ENCODE measurements around the gene RNH1.

RNH1 gene

DNA sequence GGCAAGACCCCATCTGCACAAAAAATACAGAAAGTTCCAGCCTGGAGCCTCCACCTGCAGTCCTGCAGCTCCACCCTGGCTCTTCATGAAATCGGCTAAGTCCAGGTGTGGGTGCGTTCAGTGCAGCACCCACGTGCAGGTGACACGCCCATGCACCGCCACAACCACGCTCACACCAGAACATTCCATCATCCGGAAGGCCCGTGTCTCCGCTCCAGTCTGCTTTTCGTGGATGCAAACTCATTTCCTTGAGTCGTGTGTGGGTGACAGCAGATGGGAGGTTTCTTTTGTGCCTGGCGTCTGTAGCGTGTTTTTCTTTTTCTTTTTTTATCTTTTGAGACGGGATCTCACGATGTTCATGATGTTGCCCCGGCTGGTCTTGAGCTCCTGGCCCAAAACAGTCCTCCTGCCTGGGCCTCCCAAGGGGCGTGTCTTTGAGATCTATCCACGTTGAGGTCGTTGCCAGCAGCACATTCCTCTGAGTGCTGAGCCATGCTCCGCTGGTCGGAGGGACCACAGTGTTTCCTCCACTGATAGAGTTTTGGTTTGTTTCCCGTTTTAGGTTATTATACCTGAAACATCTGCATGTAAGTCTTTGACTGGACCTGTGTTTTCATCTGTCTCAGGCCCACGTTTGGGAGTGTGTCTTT, 49.8 kb downstream of the RNH1 start:
- no peak overlapping the region for H3K4me3 ChIP-seq (ENCODE audit: control insufficient read depth, low read depth, low read length)
- TF ChIP-seq, protein P1, sequence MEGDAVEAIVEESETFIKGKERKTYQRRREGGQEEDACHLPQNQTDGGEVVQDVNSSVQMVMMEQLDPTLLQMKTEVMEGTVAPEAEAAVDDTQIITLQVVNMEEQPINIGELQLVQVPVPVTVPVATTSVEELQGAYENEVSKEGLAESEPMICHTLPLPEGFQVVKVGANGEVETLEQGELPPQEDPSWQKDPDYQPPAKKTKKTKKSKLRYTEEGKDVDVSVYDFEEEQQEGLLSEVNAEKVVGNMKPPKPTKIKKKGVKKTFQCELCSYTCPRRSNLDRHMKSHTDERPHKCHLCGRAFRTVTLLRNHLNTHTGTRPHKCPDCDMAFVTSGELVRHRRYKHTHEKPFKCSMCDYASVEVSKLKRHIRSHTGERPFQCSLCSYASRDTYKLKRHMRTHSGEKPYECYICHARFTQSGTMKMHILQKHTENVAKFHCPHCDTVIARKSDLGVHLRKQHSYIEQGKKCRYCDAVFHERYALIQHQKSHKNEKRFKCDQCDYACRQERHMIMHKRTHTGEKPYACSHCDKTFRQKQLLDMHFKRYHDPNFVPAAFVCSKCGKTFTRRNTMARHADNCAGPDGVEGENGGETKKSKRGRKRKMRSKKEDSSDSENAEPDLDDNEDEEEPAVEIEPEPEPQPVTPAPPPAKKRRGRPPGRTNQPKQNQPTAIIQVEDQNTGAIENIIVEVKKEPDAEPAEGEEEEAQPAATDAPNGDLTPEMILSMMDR (IDR thresholded peaks at IDR 0.05; ENCODE audit: control insufficient read depth, insufficient read depth, low read depth, low read length, missing control alignments), result no peak
- DNase-seq (ENCODE audit: low read depth), result no peak

DNA sequence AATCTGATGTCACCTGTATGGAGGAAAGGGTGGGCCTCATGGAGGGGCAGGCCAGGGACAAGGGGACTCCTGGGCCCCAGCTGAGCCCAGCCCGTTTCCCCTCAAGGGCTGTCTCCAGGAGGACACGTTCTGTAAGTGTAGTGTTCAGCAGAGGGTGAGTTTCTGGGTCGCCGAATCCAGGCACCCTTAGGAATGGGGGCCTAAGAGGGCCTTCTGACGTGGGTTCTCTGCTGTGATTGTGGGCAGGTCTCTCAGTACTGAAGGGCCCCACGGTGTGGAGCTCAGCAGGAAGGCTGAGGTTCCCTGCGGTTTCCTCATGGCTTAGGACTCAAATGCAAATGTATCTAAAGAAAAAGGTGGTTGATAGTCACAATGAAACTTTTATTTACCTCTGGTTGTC, 50.5 kb downstream of the RNH1 start:
- no peak overlapping the region for H3K4me3 ChIP-seq (ENCODE audit: control insufficient read depth, low read depth, low read length)
- TF ChIP-seq, protein P1 (IDR thresholded peaks at IDR 0.05; ENCODE audit: control insufficient read depth, insufficient read depth, low read depth, low read length, missing control alignments), result no peak
- DNase-seq (ENCODE audit: low read depth), result no peak

DNA sequence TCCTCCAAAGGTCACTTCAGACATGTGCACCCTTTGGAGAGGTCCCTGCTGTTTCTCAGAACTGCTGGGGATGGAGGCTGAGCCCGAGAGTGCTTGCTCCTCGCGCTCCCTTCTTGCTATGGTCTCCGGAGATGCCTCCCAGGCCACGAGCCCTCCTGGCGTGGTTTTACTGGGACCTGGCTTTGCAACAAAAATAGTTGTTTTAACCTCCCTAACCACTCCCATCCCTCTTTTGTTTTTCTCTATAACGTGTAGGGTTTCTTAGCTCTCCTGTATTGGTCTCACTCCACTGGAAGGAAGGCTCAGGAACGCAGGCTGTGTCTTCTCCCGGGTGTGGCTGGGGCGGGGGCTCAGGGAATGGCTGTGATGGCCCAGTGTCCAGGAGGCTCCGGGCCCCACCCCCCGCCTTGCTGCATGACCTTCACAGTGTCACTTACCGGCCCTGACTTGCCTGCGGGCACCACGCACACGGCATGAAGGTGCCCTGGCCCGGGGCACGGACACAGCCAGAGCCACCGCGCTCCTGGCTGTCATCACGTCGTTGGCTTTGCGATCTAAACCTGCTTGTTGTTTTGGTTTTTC, 51.4 kb downstream of the RNH1 start:
- TF ChIP-seq, protein P1 (IDR thresholded peaks at IDR 0.05; ENCODE audit: control insufficient read depth, insufficient read depth, low read depth, low read length, missing control alignments), result no peak
- no peak for DNase-seq (ENCODE audit: low read depth)
- H3K4me3 ChIP-seq (ENCODE audit: control insufficient read depth, low read depth, low read length), result no peak overlapping the region

- DNase-seq (ENCODE audit: low read depth), result no peak
- no peak overlapping the region for H3K4me3 ChIP-seq (ENCODE audit: control insufficient read depth, low read depth, low read length)
- TF ChIP-seq, protein P1 (IDR thresholded peaks at IDR 0.05; ENCODE audit: control insufficient read depth, insufficient read depth, low read depth, low read length, missing control alignments), result no peak
Measured at GRCh38 chr11:454801-455565, 52.1 kb downstream of the RNH1 start.

DNA sequence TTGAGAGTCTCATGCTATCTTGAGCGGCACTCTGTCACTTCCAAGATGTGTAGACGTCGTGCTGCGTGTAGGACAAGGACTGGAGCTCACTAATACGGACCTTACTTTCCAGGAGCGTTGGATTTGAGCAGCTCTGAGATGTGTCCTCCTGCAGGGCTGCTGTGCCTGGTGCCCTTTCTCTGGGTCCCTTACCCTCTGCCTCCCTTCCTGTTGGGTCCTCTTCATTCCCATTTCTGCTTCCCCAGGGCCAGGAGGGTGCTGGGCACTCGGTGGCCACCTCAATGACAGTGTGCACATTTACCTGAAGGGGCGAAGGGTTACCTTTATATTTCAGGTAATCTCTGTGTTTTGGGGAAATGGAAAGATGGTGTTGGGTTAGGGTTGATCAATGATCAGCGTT, 53.0 kb downstream of the RNH1 start:
- H3K4me3 ChIP-seq (ENCODE audit: control insufficient read depth, low read depth, low read length), result no peak overlapping the region
- TF ChIP-seq, protein P1 (IDR thresholded peaks at IDR 0.05; ENCODE audit: control insufficient read depth, insufficient read depth, low read depth, low read length, missing control alignments), result no peak
- DNase-seq (ENCODE audit: low read depth), result no peak

DNA sequence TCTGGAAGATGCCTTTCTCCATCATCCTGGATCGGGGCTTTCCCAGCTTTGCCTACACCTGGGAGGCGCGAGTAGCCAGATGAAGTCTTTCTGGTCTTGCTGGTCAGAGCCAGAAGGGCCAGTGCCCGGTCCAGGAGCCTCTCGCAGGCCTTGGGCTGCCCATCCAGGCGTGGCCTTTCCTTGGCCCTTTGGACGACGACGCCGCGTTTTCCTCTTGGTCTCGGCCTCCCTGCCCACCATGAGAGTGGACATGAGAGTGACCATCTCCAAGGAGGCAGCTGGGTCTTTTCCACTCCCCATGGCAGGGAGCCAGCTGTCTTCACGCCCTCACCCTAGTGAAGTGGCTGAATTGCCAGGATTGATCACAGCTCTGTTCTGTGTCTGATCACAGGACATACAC, 53.5 kb downstream of the RNH1 start:
- TF ChIP-seq, protein P1 (IDR thresholded peaks at IDR 0.05; ENCODE audit: control insufficient read depth, insufficient read depth, low read depth, low read length, missing control alignments), result no peak
- no peak overlapping the region for H3K4me3 ChIP-seq (ENCODE audit: control insufficient read depth, low read depth, low read length)
- no peak for DNase-seq (ENCODE audit: low read depth)
